Cardiac muscle cell (in vitro differentiated cells and primary cell): ENCODE results near the gene TWNK. TPM values are rescaled to one million over a fixed set of nuclear protein-coding genes. Genes with fewer than 3 reads are reported as not detected.

Source experiments
- DNase-seq, 2 donors: peaks; one replicate each; pipeline versions ENCODE4 v3.0.0 to v3.0.0-alpha.2; 2010 to 2017; ENCODE audit warnings: low read depth in 1 of 2, low spot score in 1 of 2
- H3K27ac ChIP-seq: fragments of 200-600 bp; sonication (generic); 2 replicates; pipeline ENCODE4 v1.5.1; 2016
- H3K27me3 ChIP-seq: fragments of 200-600 bp; sonication (generic); 2 replicates; pipeline ENCODE4 v1.6.0; 2016; ENCODE audit warnings: control low read depth
- H3K36me3 ChIP-seq: fragments of 200-600 bp; sonication (generic); 2 replicates; pipeline ENCODE4 v1.5.1; 2016; ENCODE audit warnings: control low read depth
- H3K4me1 ChIP-seq: fragments of 200-600 bp; sonication (generic); 2 replicates; pipeline ENCODE4 v1.8.1; 2017; ENCODE audit warnings: low read depth, mild to moderate bottlenecking, mixed run types
- H3K4me3 ChIP-seq: fragments of 200-600 bp; sonication (generic); 2 replicates; pipeline ENCODE4 v1.5.1; 2016; ENCODE audit warnings: mild to moderate bottlenecking
- H3K9me3 ChIP-seq: fragments of 200-600 bp; sonication (generic); 2 replicates; pipeline ENCODE4 v1.5.1; 2017; ENCODE audit warnings: low read depth, mild to moderate bottlenecking, control low read depth
- CTCF ChIP-seq: IDR thresholded peaks from 2 replicates; pipeline ENCODE4 v1.5.1; 2012; ENCODE audit warnings: low read depth, mild to moderate bottlenecking, low read length
- polyA plus RNA-seq: library from polyadenylated mRNA; unstranded; fragments of >200 nt; fragmentation: Nextera tagmentation; extraction: Ambion mirVana; gene quantifications from 2 replicates; pipeline ENCODE4 v1.2.1, GENCODE V29; 2016
- total RNA-seq: library from RNA; depleted of rRNA; stranded (reverse); fragments of >200 nt; gene quantifications from 2 replicates; pipeline ENCODE4 v1.2.3, GENCODE V29; 2016

TWNK gene
- total and polyA plus RNA-seq, 2 experiments from 2014 or later: 6.9 to 7.6 TPM

- no peaks in the 10 kb centered on the region for H3K27me3 ChIP-seq
- peaks cover 45% of the 10 kb centered on the region for H3K36me3 ChIP-seq
- peak overlapping the region; percentile 5 for H3K27ac ChIP-seq
- peaks cover 10% of the 10 kb centered on the region for H3K4me1 ChIP-seq
- no peak overlapping the region for H3K4me3 ChIP-seq
- no peaks in the 10 kb centered on the region for H3K9me3 ChIP-seq
- DNase-seq: no peak
- no peak for TF ChIP-seq CTCF
Observed at GRCh38 chr10:101002456-101002855, 15.1 kb downstream of the TWNK start.

- Histone ChIP-seq H3K27ac (no peak overlapping the region), H3K27me3 (no peaks in the 10 kb centered on the region), H3K4me3 (no peak overlapping the region), H3K9me3 (no peaks in the 10 kb centered on the region), H3K4me1 (peaks cover 10% of the 10 kb centered on the region), H3K36me3 (peaks cover 46% of the 10 kb centered on the region)
- no peak for TF ChIP-seq CTCF
- no peak for DNase-seq
Observed at GRCh38 chr10:101003639-101004206, 16.4 kb downstream of the TWNK start.

GRCh38 chr10:101005361-101005760, 18.0 kb downstream of the TWNK start:
- no peak for DNase-seq
- Histone ChIP-seq H3K36me3 (peaks cover 46% of the 10 kb centered on the region), H3K27ac (peak overlapping the region; percentile 17), H3K4me3 (no peak overlapping the region), H3K4me1 (peaks cover 10% of the 10 kb centered on the region), H3K9me3 (no peaks in the 10 kb centered on the region), H3K27me3 (no peaks in the 10 kb centered on the region)
- no peak for TF ChIP-seq CTCF

- Histone ChIP-seq H3K4me3 (no peak overlapping the region), H3K9me3 (no peaks in the 10 kb centered on the region), H3K27me3 (no peaks in the 10 kb centered on the region), H3K4me1 (peaks cover 8% of the 10 kb centered on the region), H3K36me3 (peaks cover 46% of the 10 kb centered on the region), H3K27ac (peak overlapping the region; percentile 62)
- no peak for TF ChIP-seq CTCF
- DNase-seq: no peak
Observed at GRCh38 chr10:101005869-101006567, 18.7 kb downstream of the TWNK start.

GRCh38 chr10:101006593-101007098, 19.3 kb downstream of the TWNK start:
- Histone ChIP-seq H3K36me3 (peaks cover 46% of the 10 kb centered on the region), H3K27me3 (no peaks in the 10 kb centered on the region), H3K27ac (peak overlapping the region; percentile 62), H3K4me1 (peaks cover 7% of the 10 kb centered on the region), H3K9me3 (no peaks in the 10 kb centered on the region), H3K4me3 (no peak overlapping the region)
- TF ChIP-seq CTCF: no peak
- no peak for DNase-seq
